T-helper 17 cell (primary cell): ENCODE data around the gene PITPNM1. TPM values are rescaled to one million over a fixed set of nuclear protein-coding genes. Genes with fewer than 3 reads are reported as not detected.

Experiments
- ATAC-seq: fragments of 150-1000 bp; cut with Tn5 transposase; 2 replicates; pipeline ENCODE4 v1.10.0; 2021; ENCODE audit warnings: mild to moderate bottlenecking, moderate library complexity
- DNase-seq, 3 donors: peaks; one replicate each; pipeline versions ENCODE4 v3.0.0 to v3.0.0-alpha.2; 2020 to 2021
- H3K9me3 ChIP-seq: one replicate; pipeline ENCODE4 v1.7.0; 2013; ENCODE audit warnings: low read length, mild to moderate bottlenecking; ENCODE audit not compliant: control insufficient read depth, poor library complexity, severe bottlenecking
- H3K27ac Mint-ChIP-seq: one replicate; pipeline ENCODE4 v1.8.0; 2022; ENCODE audit warnings: mild to moderate bottlenecking, moderate library complexity, mixed read lengths
- H3K27me3 Mint-ChIP-seq: one replicate; pipeline ENCODE4 v1.8.0; 2022; ENCODE audit warnings: mixed read lengths
- H3K36me3 Mint-ChIP-seq: one replicate; pipeline ENCODE4 v1.8.0; 2022; ENCODE audit warnings: low read depth, mixed read lengths
- H3K4me1 Mint-ChIP-seq: one replicate; pipeline ENCODE4 v1.8.0; 2022; ENCODE audit warnings: mild to moderate bottlenecking, mixed read lengths
- H3K4me3 Mint-ChIP-seq: one replicate; pipeline ENCODE4 v1.8.0; 2022; ENCODE audit warnings: mild to moderate bottlenecking, moderate library complexity, mixed read lengths
- total RNA-seq, 4 donors: library from RNA in 2 of 4; stranded (reverse) in 2 of 4; gene quantifications; one replicate each; pipeline ENCODE4 v1.2.3 and lab custom pipeline; 2022 to 2026

Gene PITPNM1
- total RNA-seq, 2 donors from 2014 or later, result 109 to 121 TPM

DNA sequence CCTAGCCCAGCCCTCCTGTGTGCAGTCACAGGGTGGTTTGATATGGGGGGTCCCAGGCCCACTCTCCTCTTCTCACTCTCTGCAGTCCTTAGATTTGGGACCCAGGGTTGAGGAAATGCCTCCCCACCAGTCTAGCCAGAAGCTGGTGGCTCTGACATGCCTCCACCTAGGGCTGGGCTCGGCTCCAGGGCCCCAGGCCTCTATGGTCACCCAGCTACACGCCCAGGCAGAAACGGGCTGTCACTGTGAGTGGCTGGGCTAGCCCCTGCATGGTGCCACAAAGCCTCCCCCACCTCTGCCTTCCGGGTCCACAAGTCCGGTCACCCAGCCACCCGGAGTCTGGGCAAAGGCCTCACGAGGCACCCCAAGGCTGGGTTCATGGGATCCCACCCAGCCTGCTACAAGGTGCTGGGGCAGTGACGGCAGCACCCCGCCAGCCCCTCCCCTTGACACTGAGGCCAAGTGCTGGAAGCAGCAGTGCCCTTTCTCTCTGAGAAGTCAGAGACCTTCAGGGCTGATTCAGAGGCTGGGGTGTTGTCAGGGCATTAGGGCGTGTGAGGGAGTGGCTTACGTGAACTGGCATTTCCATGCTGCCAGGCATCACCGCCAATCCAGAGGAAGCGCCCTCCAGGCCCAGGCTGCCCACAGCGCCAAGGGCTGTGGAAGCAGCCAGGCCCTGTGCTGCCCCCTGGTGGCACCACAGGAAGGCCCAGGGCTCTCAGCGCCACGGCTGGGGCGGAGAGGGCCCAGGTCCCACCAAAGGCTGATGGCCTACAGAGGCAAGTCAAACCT is 638 bp upstream of the PITPNM1 start:
- H3K4me3 Mint-ChIP-seq, result peak overlapping the region; percentile 94
- no peaks in the 10 kb centered on the region for H3K9me3 ChIP-seq
- no peaks in the 10 kb centered on the region for H3K36me3 Mint-ChIP-seq
- peak overlapping the region; percentile 97 for H3K27ac Mint-ChIP-seq
- H3K27me3 Mint-ChIP-seq, result peaks cover 1% of the 10 kb centered on the region
- peaks cover 45% of the 10 kb centered on the region for H3K4me1 Mint-ChIP-seq
- ATAC-seq (peak; percentile 52), DNase-seq (peak; percentile 87 to 91 (median 88))

DNA sequence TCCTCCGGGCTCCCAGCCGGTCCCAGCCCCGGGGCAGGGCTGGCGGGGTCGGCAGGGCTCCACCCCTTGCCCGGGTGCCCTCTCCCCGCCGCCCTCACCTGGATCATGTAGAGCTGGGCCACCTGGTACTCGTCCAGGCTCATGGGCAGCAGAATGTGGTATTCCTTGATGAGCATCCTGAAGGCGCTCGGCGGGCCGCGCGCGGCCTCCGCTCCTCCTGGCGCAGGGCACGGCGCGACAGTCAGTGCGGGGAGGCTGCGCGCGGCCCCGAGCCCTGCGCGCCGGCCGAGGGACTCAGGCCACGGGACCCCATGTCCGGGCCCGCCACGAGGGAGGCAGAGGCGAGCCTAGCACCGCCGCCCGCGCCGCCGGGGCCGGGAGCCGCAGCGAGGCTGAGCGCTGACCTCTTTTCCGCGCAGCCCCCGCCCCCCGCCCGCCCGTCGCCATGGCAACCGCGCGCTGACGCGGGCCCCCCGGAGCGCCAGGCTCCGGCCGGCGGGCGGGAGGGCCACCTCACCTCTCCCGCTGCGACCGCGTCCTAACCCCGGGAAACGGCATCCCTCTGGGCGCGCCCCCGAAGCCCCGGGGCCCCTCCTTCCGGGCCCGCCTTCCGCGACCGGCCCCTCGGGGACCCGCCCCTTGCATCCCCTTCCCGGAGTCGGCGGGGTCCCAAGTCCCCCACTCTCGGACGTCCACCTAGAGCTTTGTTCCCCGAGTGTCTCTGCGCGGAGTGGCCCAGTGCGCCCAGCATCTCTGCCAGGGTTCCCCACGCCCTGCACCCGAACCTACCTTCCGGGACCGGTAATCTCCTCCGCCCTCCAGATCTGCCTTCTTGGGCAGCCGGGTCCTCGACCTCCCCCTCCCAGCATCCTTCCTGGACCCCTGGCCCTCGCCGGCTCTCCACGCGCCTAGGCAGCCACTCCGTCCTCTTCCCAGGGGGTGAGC is 886 bp downstream of the PITPNM1 start:
- Mint-ChIP-seq H3K27ac (peak overlapping the region; percentile 97), H3K36me3 (no peaks in the 10 kb centered on the region), H3K4me3 (peak overlapping the region; percentile 94)

DNA sequence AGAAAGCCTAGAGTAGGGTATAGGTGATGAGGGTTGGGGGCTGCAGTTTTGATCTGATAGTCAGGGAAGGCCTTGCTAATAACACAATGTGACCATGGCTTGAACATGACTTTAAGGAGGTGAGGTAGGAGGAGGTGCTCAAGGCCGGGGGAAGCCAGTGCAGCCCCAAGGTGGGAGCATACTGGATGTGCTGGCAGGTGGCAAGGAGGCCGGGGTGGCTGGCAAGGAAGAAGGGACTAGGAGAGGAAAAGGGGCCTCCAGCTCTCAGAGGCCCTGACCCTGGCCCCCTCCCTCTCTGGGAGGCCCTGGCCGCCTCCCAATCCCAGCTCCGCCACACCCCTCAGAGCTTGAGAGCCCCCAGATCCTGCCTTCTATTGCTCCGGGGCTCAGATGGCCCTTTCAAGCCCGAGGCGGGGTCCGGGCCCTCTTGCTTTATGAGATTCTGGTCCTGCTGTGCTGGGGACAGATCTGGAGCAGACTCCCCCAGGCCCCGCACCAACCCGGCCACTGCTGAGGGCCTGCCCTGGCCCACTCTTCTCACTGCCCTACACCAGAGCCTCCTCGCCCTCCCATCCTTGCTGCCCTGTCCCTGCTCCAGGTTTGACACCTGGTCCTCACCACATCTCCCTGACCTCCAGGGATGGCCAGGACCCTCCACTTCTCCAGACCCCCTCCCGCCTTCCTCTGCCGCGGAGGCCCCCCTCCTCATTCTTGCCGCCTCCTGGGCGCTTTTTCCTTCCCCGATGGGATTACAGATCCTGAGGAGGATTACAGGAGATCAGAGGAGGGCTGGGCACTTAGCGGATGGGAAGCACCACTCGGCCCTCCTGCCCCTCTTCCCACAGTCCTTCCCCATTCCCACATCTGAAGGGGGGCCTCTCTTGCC is 1.8 kb downstream of the PITPNM1 start:
- no peak for DNase-seq
- no peak for ATAC-seq
- Mint-ChIP-seq H3K4me3 (peak overlapping the region; percentile 88), H3K4me1 (peaks cover 45% of the 10 kb centered on the region), H3K36me3 (no peaks in the 10 kb centered on the region), H3K27ac (peak overlapping the region; percentile 89), H3K27me3 (no peaks in the 10 kb centered on the region)
- no peaks in the 10 kb centered on the region for H3K9me3 ChIP-seq

More for the DNA sequence above, 886 bp downstream of the PITPNM1 start:
- DNase-seq (peak in 2 of 3 donors; percentile 52 to 57), ATAC-seq (no peak)
- no peaks in the 10 kb centered on the region for H3K27me3 Mint-ChIP-seq
- H3K9me3 ChIP-seq, result no peaks in the 10 kb centered on the region
- peaks cover 52% of the 10 kb centered on the region for H3K4me1 Mint-ChIP-seq

DNA sequence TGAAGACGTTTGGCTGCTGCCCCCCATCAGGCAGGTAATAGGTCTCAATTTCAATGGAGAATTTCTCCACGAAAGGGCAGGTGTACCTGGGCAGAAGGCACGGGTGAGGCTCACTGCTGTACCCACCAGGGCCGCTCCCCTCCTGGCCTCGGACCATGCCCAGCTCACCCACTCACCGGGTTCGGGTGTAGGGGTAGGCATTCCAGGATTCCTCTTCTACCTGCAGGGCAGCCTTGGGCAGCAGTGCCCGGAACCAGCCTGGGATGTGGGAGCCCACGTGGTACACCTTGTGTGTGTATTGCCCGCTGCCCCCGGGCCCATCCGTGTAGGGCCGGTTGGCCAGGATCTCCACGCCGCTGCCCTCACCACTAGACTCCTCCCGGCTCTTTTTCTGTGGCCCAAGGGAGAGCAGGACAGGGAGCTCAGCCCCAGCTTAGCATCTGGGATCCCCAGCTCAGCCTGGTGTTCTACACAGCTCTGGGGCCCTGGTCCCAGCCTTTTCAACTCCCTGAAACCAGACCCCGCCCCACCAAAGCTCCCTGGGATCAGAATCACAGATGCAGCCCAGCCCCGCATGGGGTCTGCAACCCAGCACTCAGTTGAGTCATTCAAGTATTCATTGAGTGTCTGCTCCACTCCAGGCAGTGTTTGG is 2.7 kb downstream of the PITPNM1 start:
- ATAC-seq (no peak), DNase-seq (no peak)
- Mint-ChIP-seq H3K27me3 (no peaks in the 10 kb centered on the region), H3K4me1 (peaks cover 45% of the 10 kb centered on the region), H3K4me3 (peak overlapping the region; percentile 88), H3K36me3 (no peaks in the 10 kb centered on the region), H3K27ac (peak overlapping the region; percentile 89)
- H3K9me3 ChIP-seq, result no peaks in the 10 kb centered on the region

DNA sequence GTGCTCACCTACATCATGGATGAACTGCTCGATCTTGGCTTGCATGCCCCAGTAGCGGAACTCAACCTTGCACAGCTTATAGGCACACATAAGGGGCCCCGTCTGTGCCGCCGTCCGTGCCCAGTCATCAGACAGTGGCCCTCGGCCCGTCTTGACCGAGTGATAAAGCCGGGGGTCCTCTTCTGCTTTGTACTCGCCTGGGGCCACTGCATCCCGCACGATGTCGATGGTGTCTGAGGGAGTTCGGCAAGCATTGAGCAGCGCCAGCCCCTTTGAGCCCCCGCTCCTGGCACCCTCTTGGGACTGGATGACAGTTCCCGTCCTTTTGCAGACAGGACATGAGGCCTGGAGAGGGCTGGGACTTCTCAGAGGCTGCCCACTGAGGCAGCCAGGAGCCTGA is 3.3 kb downstream of the PITPNM1 start:
- DNase-seq (no peak), ATAC-seq (no peak)
- Mint-ChIP-seq H3K27me3 (no peaks in the 10 kb centered on the region), H3K27ac (peak overlapping the region; percentile 84), H3K4me3 (no peak overlapping the region), H3K4me1 (peaks cover 41% of the 10 kb centered on the region), H3K36me3 (no peaks in the 10 kb centered on the region)
- H3K9me3 ChIP-seq, result no peaks in the 10 kb centered on the region

DNA sequence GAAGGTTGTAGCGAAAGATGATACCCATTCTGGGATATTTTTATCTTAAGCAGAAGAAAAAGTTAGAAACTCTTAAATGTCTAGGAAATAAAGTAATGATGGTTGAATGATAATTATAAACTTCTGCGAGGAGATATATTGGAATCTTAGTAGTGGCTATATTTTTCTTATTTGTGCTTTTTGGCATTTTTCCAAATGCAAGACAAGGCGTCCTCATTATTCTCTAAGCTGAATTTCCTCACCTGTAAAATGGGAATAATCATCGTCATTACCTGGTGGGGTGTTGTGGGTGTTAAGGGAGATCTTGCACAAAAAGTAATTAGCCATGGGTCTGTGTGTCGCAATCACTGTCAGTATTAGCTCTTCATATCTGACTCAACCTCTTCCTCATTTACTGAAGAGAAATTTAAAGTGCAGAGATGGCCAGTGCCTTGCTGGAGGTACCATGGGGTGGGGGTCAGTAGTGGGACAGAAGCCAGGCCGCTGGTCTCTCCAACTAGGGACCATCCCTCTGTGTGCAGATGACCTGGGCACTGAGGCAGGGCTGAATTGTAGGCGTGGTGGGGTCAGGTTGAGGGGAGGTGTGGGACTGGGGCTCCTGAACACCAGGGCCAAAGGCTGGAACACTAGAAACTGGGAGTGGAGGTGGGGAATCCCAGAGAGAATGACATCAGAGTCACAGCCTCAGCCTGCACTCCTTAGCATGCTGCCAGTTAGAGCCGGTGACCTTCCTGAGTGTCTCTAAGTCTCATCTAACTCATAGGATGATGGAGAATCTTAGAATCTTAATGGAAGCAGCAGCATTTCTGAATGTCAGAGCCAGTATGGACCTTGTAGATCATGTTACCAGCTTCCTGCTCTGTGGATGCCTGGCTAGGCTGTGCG is 4.1 kb downstream of the PITPNM1 start:
- DNase-seq (no peak), ATAC-seq (no peak)
- peak overlapping the region; percentile 84 for H3K27ac Mint-ChIP-seq
- H3K36me3 Mint-ChIP-seq, result no peaks in the 10 kb centered on the region
- no peaks in the 10 kb centered on the region for H3K9me3 ChIP-seq
- H3K4me3 Mint-ChIP-seq, result no peak overlapping the region
- peaks cover 36% of the 10 kb centered on the region for H3K4me1 Mint-ChIP-seq
- H3K27me3 Mint-ChIP-seq, result no peaks in the 10 kb centered on the region

DNA sequence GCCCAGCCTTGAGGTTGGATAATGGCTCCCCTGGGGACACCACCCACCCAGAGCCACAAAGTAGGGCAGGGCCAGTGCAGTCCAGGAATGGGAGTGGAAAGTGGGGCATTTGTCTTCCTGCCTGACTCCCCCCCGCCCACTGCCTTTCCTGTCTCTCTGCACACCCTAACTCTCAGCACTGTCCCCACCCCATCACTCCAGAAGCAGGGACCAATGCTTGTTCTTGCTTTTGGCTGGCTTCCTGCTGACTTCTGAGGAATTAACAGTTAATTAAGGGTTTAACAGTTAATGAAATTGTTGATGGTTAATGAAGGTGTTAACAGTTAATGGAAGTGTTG is 4.7 kb downstream of the PITPNM1 start:
- no peak for DNase-seq
- no peak for ATAC-seq
- Mint-ChIP-seq H3K36me3 (no peaks in the 10 kb centered on the region), H3K27me3 (no peaks in the 10 kb centered on the region), H3K4me1 (peaks cover 32% of the 10 kb centered on the region), H3K4me3 (no peak overlapping the region), H3K27ac (no peak overlapping the region)
- no peaks in the 10 kb centered on the region for H3K9me3 ChIP-seq

DNA sequence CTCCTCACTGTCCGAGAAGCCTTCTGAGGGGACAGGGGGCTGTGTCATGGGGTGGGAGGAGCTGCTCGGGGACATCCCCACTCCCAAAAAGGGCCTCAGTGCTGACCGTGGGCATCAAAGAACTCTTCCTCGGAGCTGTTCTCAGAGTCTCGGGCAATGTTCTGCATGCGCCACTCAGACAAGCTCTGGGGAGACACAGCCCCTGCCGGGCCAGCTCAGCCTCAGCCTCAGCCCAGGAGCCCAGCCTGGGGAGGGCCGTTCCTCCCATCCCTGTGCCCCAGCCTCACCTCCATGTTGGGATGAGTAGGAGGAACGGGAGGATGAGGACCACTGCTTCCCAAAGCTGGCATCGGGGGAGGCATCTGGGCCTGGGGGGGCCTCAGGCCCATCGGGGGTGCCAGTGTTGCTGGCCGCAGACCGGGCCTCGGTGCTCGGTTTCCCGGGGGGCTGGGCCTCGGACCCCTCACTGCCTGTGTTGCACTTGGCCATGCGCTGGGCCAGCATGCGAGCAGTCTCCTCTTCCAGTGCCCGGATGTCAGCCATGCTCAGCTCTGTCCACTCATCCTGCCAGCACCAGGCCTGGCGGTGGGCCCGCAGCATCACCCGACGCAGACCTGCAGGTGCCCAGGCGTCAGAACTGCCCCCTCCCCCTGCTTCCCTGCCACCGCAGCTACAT is 5.2 kb downstream of the PITPNM1 start:
- Mint-ChIP-seq H3K27me3 (no peaks in the 10 kb centered on the region), H3K36me3 (no peaks in the 10 kb centered on the region), H3K4me1 (peaks cover 30% of the 10 kb centered on the region), H3K4me3 (no peak overlapping the region), H3K27ac (no peak overlapping the region)
- ATAC-seq (no peak), DNase-seq (no peak)
- H3K9me3 ChIP-seq, result no peaks in the 10 kb centered on the region

DNA sequence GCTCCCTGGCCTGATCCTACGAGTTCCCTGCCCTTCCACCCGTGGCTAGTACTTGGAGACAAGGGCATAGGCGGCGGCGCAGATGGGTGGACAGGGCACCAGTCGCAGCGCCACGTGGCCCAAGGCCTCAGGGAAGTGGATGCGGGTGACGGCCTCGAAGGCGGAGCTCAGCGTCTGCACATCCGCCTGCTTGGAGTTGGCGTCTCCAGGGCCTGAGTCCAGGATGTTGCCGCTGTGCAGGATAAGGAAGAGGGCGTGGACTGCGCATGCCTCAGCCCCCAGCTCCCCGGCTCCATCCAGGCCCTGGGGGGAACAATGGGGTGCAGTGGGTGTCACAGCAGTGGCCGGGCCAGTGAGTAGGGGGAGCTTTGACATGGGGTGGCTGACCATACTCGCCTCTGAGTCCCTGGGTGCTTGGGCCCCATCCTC is 6.6 kb downstream of the PITPNM1 start:
- Mint-ChIP-seq H3K27ac (no peak overlapping the region), H3K4me1 (peaks cover 25% of the 10 kb centered on the region), H3K27me3 (no peaks in the 10 kb centered on the region), H3K36me3 (no peaks in the 10 kb centered on the region), H3K4me3 (no peak overlapping the region)
- no peaks in the 10 kb centered on the region for H3K9me3 ChIP-seq
- ATAC-seq (no peak), DNase-seq (no peak)

DNA sequence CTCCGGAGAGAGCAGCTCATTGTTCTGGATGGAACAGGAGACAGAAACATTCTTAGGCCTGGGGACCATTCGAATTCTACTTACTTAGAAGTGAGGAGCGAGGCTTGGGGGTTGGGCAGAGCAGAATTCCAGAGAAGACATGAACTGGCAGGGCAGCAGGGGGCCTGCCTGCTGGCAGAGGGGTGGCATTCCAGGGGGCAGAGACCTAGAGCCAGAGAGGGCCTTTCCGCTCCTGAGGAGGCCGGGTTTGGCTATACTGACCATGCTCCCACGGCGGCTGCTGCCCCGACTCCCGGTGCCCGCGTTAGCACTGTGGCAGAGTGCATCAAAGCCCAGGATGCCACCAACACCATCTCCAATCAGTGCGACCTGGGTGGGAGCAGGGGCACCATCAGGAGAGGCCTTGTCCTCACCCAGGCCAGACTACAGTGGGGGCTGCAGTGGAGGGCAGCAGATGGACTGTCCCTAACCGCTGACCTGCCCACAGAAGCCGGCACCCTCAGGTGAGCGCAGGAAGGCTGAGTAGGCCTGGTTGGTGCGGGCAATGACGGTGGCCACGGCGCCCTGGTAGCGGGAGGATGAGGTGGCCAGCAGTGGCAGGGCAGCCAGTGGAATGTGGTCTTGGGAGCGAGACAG is 7.4 kb downstream of the PITPNM1 start:
- no peak overlapping the region for H3K4me3 Mint-ChIP-seq
- H3K9me3 ChIP-seq, result no peaks in the 10 kb centered on the region
- no peak overlapping the region for H3K27ac Mint-ChIP-seq
- ATAC-seq (no peak), DNase-seq (no peak)
- no peaks in the 10 kb centered on the region for H3K36me3 Mint-ChIP-seq
- H3K4me1 Mint-ChIP-seq, result peaks cover 22% of the 10 kb centered on the region
- H3K27me3 Mint-ChIP-seq, result no peaks in the 10 kb centered on the region

DNA sequence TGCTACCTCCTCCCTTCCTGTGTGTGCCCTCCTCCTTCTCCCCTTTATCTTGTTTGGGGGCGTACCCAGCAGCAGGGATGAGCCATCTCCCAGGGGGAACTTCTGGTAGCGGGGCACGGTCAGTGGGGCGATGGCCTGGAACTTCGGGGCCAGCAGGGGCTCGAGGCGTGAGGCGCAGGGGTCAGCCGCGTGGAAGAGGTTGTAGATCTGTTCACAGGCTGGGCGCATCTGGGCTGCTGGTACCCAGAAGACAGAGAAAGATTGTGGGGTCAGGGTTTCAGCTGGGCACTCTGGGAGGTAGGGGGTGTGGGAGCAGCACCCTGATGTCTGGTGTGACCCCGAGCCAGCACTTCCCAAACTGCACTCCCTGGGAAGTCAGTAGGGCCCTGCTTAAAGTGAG is 9.1 kb downstream of the PITPNM1 start:
- no peaks in the 10 kb centered on the region for H3K27me3 Mint-ChIP-seq
- no peak overlapping the region for H3K27ac Mint-ChIP-seq
- ATAC-seq, result no peak
- H3K4me3 Mint-ChIP-seq, result no peak overlapping the region
- H3K4me1 Mint-ChIP-seq, result peaks cover 19% of the 10 kb centered on the region
- no peak for DNase-seq
- no peaks in the 10 kb centered on the region for H3K36me3 Mint-ChIP-seq
- H3K9me3 ChIP-seq, result no peaks in the 10 kb centered on the region
